ENCODE data around the gene SIK3. TPM values are rescaled to one million over a fixed set of nuclear protein-coding genes. Genes with fewer than 3 reads are reported as not detected.

SIK3 gene
- total RNA-seq, 1 experiment from 2014 or later = 17.4 TPM

DNA sequence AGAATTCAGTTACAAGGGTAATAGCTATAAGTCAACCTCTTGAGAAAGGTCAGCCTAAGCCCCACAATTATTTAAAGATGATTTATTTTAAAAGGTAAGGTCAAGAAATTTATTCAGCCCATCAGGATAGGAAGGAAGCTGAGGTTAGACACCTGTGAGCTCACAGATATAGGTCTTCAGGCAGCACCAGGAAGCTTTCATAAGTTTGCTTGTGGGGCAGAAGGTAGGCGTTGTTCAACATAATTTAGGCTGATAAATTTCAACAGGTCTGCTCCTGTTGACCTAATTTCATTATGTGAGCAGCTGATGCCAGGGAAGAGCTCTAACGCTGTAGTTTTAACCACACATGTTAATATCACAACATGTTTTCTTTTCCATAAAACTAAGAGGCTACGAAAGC lies 142.7 kb downstream of the SIK3 start:
- H3K27ac Mint-ChIP-seq (ENCODE audit: unreplicated experiment) = no peak overlapping the region
- no peaks in the 10 kb centered on the region for H3K9me3 Mint-ChIP-seq (ENCODE audit: low read depth, unreplicated experiment)
- BruUV-seq (replicated peaks) = no TSS peak
- H3K36me3 Mint-ChIP-seq (ENCODE audit: insufficient read depth, unreplicated experiment) = peaks cover 5% of the 10 kb centered on the region
- no peaks in the 10 kb centered on the region for H3K27me3 Mint-ChIP-seq (ENCODE audit: unreplicated experiment)
- CTCF ChIA-PET = no interaction called here
- H3K4me1 Mint-ChIP-seq (ENCODE audit: low read depth, unreplicated experiment) = peaks cover 12% of the 10 kb centered on the region
- no peak for DNase-seq
- no peak overlapping the region for H3K4me3 Mint-ChIP-seq (ENCODE audit: low read depth, unreplicated experiment)
- intact Hi-C loops (cut with micrococcal nuclease; ENCODE audit: unreplicated experiment) = no loop called here
- TF ChIP-seq, protein P1, sequence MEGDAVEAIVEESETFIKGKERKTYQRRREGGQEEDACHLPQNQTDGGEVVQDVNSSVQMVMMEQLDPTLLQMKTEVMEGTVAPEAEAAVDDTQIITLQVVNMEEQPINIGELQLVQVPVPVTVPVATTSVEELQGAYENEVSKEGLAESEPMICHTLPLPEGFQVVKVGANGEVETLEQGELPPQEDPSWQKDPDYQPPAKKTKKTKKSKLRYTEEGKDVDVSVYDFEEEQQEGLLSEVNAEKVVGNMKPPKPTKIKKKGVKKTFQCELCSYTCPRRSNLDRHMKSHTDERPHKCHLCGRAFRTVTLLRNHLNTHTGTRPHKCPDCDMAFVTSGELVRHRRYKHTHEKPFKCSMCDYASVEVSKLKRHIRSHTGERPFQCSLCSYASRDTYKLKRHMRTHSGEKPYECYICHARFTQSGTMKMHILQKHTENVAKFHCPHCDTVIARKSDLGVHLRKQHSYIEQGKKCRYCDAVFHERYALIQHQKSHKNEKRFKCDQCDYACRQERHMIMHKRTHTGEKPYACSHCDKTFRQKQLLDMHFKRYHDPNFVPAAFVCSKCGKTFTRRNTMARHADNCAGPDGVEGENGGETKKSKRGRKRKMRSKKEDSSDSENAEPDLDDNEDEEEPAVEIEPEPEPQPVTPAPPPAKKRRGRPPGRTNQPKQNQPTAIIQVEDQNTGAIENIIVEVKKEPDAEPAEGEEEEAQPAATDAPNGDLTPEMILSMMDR (IDR thresholded peaks at IDR 0.05; ENCODE audit: unreplicated experiment) = no peak

- H3K27ac Mint-ChIP-seq (ENCODE audit: unreplicated experiment) = no peak overlapping the region
- intact Hi-C loops (cut with micrococcal nuclease; ENCODE audit: unreplicated experiment) = no loop called here
- peaks cover 12% of the 10 kb centered on the region for H3K4me1 Mint-ChIP-seq (ENCODE audit: low read depth, unreplicated experiment)
- CTCF ChIA-PET = no interaction called here
- no TSS peak for BruUV-seq (replicated peaks)
- no peaks in the 10 kb centered on the region for H3K27me3 Mint-ChIP-seq (ENCODE audit: unreplicated experiment)
- TF ChIP-seq, protein P1 (IDR thresholded peaks at IDR 0.05; ENCODE audit: unreplicated experiment) = no peak
- no peaks in the 10 kb centered on the region for H3K9me3 Mint-ChIP-seq (ENCODE audit: low read depth, unreplicated experiment)
- H3K36me3 Mint-ChIP-seq (ENCODE audit: insufficient read depth, unreplicated experiment) = peaks cover 5% of the 10 kb centered on the region
- no peak for DNase-seq
- no peak overlapping the region for H3K4me3 Mint-ChIP-seq (ENCODE audit: low read depth, unreplicated experiment)
Measured at GRCh38 chr11:116953530-116954285, 144.5 kb downstream of the SIK3 start.

GRCh38 chr11:116951762-116952161 lies 146.5 kb downstream of the SIK3 start:
- intact Hi-C loops (cut with micrococcal nuclease; ENCODE audit: unreplicated experiment) = no loop called here
- Mint-ChIP-seq H3K36me3 (ENCODE audit: insufficient read depth, unreplicated experiment) (no peaks in the 10 kb centered on the region), H3K9me3 (ENCODE audit: low read depth, unreplicated experiment) (no peaks in the 10 kb centered on the region), H3K4me1 (ENCODE audit: low read depth, unreplicated experiment) (peaks cover 8% of the 10 kb centered on the region), H3K4me3 (ENCODE audit: low read depth, unreplicated experiment) (no peak overlapping the region), H3K27ac (ENCODE audit: unreplicated experiment) (no peak overlapping the region), H3K27me3 (ENCODE audit: unreplicated experiment) (no peaks in the 10 kb centered on the region)
- DNase-seq = no peak
- TF ChIP-seq, protein P1 (IDR thresholded peaks at IDR 0.05; ENCODE audit: unreplicated experiment) = no peak
- no TSS peak for BruUV-seq (replicated peaks)
- CTCF ChIA-PET = no interaction called here

DNA sequence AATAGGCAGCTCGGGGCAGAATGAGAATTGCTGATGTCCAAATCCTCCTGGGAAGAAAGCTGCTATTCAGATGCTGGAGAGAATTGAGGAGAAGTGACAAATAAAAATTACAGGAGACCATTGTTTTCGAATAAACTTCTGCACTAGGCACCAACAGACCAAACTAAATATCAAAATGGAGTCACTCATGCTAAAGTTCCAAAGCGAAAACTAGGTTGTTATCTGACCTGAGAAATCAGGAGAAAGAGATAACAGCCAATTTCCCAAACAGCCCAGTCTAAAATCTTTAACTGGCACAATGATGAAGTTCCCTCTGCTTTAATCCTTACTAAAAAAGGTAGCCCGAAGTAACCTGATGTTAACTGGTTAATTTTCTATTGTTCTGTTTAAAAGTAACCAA lies 148.0 kb downstream of the SIK3 start:
- no peak overlapping the region for H3K27ac Mint-ChIP-seq (ENCODE audit: unreplicated experiment)
- H3K4me3 Mint-ChIP-seq (ENCODE audit: low read depth, unreplicated experiment) = no peak overlapping the region
- no peaks in the 10 kb centered on the region for H3K27me3 Mint-ChIP-seq (ENCODE audit: unreplicated experiment)
- TF ChIP-seq, protein P1 (IDR thresholded peaks at IDR 0.05; ENCODE audit: unreplicated experiment) = no peak
- intact Hi-C loops (cut with micrococcal nuclease; ENCODE audit: unreplicated experiment) = no loop called here
- no peaks in the 10 kb centered on the region for H3K36me3 Mint-ChIP-seq (ENCODE audit: insufficient read depth, unreplicated experiment)
- no TSS peak for BruUV-seq (replicated peaks)
- CTCF ChIA-PET = no interaction called here
- H3K9me3 Mint-ChIP-seq (ENCODE audit: low read depth, unreplicated experiment) = no peaks in the 10 kb centered on the region
- no peak for DNase-seq
- peaks cover 8% of the 10 kb centered on the region for H3K4me1 Mint-ChIP-seq (ENCODE audit: low read depth, unreplicated experiment)
